GM19395 (cell line): ENCODE results near the gene GPBP1.
"Not testable (repeated sequence)": the region's sequence is repeated elsewhere in the genome, so short reads cannot be mapped to it uniquely, and the experiment has no call there.

ENCODE experiments used
- ATAC-seq: cut with Tn5 transposase; IDR thresholded peaks from one replicate; pipeline ENCODE4 v1.9.1; 2021; ENCODE audit warnings: mild to moderate bottlenecking, moderate library complexity; ENCODE audit not compliant: unreplicated experiment

The GPBP1 gene

DNA sequence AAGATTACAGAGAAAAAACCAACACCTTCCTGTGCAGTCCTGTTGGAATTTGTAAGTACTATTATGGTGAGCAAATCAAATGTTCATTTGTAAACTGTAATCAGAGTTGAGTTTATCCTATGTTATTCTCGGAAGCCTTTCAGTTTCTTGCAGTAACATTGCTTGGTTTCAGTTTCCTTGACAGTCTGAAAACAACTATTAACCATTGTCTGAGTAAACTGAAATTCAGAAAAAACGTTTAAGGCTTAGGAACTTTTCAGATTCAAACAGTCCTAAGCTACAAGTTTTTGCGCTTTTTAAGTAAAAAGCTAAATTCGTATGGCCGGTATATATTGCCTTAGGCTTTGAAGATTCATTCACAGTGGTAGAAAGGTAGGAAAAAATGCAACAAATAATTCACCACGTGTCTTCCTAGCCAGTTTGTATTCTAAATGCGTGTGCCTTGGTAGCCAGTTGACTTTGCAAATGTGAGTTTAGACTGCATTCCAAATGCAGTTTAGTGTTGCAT is 2.5 kb downstream of the GPBP1 start:
- no peak for ATAC-seq

GRCh38 chr5:57177479-57178156 is 3.8 kb downstream of the GPBP1 start:
- ATAC-seq: no peak

DNA sequence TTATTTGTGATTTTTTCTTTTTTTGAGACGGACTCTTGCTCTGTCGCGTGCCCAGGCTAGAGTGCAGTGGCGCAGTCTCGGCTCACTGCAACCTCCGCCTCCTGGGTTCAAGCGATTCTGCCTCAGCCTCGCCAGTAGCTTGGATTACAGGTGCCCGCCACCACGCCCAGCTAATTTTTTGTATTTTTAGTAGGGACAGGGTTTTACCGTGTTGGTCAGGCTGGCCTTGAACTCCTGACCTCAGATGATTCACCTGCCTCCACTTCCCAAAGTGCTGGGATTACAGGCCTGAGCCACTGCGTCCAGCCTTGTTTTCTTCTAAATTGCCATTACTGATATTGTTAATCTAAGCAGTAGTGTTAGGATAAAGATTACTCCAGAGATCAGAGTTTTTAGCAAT is 4.4 kb downstream of the GPBP1 start:
- ATAC-seq: not testable (repeated sequence)

DNA sequence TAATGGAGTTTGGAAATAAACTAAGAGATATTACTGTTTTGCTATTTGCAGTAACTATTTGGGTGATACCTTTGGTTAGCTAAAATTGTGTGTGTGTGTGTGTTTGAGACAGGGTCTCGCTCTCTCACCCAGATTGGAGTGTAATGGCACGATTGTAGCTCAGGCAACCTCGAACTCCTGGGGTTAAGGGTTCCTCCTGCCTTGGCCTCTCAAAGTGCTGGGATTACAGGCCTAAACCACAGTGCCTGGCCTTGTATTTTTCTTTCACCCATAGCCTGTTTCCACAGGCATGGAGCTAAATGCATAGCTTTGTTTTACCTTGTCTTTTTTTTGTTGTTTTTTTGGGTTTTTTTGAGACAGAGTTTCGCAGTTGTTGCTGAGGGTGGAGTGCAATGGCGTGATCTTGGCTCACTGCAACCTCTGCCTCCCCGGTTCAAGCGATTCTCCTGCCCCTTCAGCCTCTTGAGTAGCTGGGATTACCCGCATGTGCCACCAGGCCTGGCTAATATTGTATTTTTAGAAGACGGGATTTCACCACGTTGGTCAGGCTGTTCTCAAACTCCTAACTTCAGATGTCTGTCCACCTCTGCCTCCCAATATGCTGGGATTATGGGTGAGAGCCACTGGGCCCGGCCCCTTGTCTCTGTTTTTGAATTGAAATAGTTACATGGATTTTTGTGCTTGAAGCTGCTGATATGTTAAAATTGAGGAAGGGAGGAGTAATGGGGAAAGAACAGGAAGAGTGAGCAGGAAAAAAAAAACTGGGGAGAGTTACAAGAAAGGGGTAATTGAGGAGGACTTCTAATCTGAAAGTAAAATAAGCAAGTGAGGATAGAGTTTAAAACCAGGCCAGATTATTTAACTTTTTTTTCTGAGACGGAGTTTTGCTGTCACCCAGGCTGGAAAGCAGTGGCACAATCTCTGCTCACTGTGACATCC is 5.7 kb downstream of the GPBP1 start:
- ATAC-seq: no peak

- no peak for ATAC-seq
Observed at GRCh38 chr5:57181154-57181553, 7.3 kb downstream of the GPBP1 start.

DNA sequence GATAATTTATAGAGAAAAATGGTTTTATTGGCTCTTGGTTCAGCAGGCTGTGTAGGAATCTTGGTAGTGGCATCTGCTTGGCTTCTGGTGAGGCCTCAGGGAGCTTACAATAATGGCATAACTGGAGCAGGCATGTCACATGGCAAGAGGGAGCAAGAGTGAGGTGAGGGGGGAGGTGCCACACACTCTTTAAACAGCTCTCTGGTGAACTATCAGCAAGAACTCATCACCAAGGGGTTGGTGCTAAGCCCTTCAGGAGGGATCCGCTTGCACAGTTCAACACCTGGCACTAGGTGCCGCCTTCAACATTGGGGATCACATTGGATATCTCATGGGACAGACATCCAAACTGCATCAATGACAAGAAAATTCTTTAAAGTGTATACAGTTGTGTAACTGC is 10.5 kb downstream of the GPBP1 start:
- ATAC-seq: no peak

DNA sequence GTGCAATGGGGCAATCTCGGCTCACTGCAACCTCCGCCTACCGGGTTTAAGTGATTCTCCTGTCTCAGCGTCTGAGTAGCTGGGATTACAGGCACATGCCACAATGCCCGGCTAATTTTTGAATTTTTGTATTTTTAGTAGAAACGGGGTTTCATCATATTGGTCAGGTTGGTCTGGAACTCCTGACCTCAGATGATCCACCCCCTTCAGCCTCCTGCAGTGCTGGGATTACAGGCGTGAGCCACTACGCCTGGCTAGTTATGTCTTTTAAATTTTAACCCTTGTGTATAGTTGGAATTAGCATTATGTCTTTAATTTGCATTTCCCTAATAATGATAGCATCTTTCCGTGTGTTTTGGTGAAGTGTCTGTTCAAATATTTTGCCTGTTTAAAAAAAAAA is 11.5 kb downstream of the GPBP1 start:
- ATAC-seq: no peak

GRCh38 chr5:57186194-57186593 is 12.3 kb downstream of the GPBP1 start:
- no peak for ATAC-seq

- ATAC-seq: not testable (repeated sequence)
Observed at GRCh38 chr5:57187977-57188376, 14.1 kb downstream of the GPBP1 start.

- no peak for ATAC-seq
Observed at GRCh38 chr5:57189515-57189914, 15.7 kb downstream of the GPBP1 start.

- no peak for ATAC-seq
Observed at GRCh38 chr5:57190593-57190992, 16.7 kb downstream of the GPBP1 start.

DNA sequence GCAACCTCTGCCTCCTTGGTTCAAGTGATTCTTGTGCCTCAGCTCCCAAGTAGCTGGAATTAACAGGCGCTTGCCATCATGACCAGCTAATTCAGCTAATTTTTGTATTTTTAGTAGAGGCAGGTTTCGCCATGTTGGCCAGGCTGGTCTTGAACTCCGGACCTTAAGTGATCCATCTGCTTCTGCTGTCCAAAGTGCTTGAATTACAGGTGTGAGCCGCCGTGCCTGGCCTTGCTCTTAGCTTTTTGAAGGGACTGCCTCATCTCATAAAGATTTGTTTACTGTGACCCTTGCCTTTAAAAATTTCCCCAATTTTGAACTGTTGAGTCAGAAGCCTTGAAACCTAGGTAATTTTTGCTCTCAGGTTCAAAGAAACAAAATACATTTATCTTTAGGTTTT is 17.3 kb downstream of the GPBP1 start:
- no peak for ATAC-seq

- no peak for ATAC-seq
Observed at GRCh38 chr5:57191986-57192385, 18.1 kb downstream of the GPBP1 start.

GRCh38 chr5:57192832-57193231 is 19.0 kb downstream of the GPBP1 start:
- ATAC-seq: not testable (repeated sequence)

- ATAC-seq: no peak
Observed at GRCh38 chr5:57193757-57194413, 20.0 kb downstream of the GPBP1 start.

DNA sequence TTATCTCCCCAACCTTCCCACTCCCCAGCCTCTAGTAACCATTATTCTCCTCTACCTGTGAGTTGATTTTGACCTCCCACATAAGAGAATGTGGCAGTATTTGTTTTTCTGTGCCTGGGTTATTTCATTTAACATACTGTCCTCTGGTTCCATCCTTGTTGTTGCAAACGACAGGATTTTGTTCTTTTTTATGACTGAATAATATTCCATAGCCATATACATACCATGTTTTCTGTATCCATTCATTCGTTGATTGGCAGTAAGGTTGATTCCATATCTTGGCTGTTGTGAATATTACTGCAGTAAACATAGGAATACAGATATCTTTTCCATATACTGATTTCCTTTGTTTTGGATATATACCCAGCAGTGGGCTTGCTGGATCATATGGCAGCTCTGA is 20.8 kb downstream of the GPBP1 start:
- ATAC-seq: no peak

- ATAC-seq: no peak
Observed at GRCh38 chr5:57195060-57195459, 21.2 kb downstream of the GPBP1 start.

DNA sequence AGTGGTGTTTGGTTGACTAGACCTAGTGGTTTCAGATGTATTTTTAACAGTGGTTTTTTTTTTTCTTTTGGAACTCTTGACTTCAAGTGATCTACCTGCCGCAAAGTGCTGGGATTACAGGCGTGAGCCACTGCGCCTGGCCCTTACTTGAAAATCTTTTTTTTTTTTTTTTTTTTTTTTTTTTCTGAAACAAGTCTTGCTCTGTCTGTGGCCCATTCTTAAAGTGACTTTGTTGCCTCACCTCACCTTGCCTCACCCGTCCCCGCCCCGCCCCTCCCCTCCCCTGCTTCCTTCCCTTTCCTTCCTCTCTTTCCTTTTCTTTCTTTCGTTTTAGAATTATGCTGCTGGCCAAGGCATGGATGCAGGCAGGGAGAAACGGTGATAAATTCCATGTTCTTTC is 26.0 kb downstream of the GPBP1 start:
- ATAC-seq: no peak

DNA sequence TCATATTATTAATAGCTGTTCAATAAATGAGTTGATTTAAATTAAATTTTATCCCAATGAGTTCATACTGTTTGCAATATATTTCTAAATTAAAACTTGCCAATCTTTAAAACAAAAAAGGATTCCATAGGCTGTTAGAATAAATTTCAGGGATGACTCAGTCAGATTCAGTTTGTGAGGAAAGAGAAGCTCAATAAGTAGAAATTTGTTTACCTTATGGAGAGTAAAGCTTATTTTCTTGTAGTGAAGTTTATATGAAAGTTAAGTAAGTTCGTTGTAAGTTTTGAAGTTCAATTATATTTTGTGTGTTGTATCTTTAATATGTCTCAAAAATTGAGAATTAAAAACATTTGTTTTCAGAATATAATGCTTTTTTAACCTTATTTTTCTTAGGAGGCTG is 29.0 kb downstream of the GPBP1 start:
- ATAC-seq: no peak

DNA sequence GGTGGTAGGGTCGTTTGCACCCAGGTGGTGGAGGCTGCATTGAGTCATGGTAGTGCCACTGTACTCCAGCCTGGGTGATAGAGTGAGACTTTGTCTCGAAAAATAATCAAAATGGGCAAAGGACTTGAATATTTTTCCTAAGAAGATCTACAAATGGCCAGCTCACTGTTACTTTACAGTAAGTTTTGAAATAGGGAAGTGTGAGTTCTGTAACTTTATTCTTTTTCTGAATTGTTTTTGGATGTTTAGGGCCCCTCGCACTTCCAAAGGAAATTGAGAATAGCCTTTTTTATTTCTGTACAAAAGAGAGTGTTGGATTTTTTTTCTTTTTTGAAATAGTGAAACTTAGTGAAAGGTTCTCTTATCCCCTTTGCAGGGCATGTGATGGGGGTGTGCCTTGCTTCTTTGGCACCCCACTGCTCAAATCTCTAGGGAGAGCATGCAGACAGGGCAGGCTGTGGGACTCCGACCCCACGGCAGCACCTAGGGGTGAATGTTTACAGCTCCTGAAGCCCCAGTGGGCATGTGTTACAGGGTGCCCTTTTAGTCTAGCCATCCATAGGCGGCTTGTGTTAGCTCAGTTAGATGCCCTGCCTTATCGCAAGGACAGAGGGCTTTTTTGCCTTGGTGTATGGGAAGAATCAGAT is 33.3 kb downstream of the GPBP1 start:
- ATAC-seq: no peak

- no peak for ATAC-seq
Observed at GRCh38 chr5:57207681-57208080, 33.8 kb downstream of the GPBP1 start.
